HG03064 (cell line): ENCODE data around the gene JDP2.

Source experiments
- ATAC-seq: cut with Tn5 transposase; IDR thresholded peaks from one replicate; pipeline ENCODE4 v1.9.1; 2021; ENCODE audit warnings: low read depth; ENCODE audit not compliant: unreplicated experiment

The JDP2 gene

DNA sequence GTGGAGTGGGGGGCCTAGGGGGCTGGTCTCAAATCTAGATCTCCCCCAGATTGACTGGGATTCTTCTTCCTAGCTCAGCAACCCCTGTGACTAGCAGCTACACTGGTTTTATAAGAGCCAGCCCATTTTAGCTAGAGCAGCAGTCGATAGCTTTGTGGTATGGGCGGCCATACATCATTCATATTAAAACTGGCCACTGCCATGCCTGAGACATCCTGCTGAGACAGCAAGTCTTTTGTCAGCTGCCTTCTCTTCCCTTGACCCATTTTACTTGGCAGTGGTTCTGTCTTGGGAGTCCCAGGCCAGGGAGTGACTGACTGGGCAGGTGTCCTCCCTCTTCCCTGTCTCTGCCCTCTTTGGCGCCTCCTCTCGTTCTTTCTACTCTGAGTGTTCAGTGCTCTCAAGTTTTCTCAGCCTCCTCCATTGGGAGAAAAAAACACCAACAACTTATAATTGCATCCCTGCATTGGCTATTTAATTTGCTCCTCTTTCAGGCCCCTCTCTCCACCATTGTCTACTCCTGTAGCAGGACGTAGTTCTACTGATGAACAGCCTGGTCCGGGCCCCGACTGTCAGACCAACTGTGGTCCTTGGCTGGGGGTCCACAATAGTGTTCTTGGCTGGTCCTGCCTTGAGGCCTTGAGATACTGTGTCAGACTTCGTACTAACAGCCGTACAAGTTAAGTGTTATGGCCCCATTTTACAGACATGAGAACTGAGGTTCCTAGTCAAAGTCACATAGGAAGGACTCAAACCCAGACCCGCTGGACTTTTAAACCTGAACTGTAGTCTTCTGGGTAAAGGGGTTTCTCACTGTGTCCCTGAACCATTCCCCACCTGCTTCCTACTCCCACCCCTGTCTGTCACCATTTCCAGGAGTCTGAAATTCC, 18.3 kb upstream of the JDP2 start:
- ATAC-seq, result no peak

DNA sequence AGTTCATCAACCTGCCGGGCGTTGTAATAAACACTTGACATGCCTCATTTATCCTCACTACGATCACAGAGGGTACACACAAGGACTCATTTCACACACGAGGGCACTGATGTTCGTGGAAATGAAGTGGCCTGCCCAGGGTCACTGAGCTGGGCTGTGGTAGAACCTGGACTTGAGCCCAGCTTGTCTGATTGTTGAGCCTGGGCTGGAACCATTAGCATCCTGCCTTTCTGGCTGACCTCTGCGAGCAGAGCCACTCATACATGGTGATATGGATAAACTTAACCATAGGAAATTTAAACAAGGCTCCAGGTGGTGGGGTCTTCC, 16.6 kb upstream of the JDP2 start:
- ATAC-seq, result no peak

DNA sequence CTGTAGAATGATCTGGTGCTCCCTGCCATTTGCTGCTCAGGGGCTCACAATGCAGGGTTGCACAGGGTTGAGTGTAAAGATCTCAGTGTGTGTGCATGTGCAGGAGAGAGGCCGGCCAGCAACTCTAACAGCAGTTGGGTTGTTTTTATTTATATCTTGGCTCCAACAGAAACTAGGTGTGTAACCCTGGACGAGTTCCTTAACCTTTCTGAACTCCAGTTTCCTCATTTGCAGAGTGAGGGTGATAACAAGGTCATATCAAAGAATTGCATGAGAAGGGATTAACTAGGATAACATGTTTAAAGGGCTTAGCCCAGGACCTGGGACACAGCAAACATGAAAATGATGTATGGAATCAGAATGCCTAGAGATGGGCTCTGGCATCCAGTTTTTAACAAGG, 14.8 kb upstream of the JDP2 start:
- no peak for ATAC-seq

DNA sequence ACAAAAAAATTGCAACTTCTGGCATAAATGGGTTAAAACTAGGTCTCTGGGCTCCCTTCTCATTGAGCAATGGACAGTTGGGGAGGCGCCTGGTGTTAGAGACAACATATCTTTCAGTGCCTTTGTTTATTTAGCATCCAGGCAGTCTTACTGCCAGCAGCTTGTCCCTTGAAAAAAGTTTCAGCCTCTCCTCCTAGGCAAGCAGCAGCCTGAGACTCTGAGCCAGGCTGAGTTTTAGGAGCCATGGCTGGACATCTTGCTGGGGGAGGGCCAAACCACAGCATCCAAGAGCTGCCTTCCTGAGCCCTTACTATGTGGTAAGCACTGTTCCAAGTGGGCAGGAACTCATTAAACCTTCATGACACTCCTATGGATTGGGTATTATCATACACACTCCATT, 10.1 kb upstream of the JDP2 start:
- ATAC-seq, result no peak

DNA sequence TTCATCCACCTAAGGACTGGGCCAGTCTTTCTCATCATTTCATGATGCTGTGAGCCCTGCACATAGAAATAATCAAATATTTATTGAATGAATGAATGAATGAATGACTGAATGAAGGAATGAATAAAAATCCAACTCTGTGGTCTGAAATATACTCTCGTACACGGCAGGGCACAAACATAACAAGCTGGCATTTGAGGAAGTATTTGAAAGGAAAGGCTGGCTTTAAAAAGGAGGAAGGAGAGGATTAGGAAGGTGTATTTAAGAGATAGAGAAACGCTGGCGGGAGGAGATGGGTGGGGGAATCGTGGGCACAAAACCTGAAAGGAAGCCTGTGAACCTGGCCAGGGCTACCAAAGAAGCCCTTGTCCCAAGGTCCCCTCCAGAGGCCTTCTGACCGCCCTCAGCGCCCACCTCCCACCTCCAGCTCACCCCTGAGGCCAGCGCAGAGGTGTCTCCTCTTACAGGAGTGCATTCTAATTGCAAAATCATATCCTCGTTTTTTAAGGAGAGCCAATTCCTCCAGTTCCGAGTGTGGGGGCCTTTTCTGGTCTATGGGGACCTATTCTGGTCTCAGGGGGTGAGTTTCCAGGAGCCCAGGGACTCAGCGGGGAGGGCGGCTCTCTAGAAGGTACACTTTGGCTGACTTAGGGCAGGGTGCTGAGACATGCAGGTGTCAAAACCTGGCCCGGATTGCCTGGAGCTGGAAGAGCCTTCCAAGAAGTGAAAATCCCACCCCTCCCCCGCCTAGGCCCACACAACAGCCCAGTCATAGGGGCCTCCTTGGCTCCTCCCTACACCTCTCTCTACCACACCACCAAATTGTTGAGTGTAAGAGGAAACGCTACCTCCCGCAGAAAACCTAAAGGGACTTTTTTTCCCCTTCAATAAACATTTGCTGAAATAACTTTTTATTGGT, 8.7 kb upstream of the JDP2 start:
- no peak for ATAC-seq

DNA sequence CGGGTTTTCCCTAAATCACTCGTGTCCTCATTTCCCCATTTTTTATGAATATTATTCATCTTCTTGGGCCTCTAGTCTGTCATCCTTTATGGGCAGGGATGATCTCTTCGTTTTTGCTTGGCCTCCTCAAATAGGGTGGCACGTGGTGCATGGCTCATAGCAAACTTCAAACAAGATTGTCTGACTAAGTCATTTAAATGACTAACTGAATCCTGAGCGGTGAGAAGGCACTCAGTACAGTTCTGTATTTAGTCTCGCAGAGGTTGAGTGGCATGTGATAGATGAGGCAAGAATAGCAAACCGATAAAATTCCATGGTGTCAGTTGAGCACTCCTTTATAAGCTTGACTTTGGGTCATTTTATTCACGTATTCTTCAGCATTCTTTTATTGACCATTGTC, 5.7 kb upstream of the JDP2 start:
- no peak for ATAC-seq

DNA sequence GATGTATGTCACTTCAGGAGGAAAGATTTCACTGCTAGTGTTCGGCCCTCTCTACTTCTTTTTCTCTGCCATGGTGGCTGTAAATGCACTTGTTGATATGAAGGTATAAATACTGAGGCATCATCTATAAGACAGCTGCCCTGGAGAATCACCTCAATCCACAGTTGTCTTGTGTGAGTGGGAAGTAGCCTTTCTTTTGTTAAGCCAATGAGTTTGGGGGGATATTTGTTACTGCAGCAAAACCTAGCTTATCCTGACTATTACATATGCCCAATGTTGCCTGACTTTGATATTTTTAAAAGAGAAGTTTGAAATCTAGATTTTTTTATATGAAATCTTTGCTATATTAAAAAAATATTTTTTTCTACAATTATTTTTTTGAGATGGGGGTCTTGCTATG, 3.3 kb upstream of the JDP2 start:
- no peak for ATAC-seq

DNA sequence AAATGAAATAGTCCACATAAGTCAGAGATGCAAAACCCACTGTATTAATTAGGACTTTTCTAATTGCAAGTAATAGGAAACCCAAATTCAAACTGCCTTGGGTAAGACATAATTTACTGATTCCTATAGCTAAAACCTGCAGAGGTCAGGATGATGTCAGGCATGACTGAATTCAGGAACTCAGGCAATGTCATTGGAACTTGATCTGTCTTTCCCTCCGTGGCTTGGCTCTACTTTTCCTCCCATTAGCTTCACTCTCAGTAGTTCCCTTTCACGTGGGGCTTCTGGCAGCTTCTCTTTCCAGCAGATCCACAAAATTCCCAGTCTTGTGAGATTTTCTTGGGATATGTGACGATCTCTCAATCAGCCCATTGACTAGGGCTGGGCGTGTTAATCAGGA, 2.4 kb upstream of the JDP2 start:
- no peak for ATAC-seq

DNA sequence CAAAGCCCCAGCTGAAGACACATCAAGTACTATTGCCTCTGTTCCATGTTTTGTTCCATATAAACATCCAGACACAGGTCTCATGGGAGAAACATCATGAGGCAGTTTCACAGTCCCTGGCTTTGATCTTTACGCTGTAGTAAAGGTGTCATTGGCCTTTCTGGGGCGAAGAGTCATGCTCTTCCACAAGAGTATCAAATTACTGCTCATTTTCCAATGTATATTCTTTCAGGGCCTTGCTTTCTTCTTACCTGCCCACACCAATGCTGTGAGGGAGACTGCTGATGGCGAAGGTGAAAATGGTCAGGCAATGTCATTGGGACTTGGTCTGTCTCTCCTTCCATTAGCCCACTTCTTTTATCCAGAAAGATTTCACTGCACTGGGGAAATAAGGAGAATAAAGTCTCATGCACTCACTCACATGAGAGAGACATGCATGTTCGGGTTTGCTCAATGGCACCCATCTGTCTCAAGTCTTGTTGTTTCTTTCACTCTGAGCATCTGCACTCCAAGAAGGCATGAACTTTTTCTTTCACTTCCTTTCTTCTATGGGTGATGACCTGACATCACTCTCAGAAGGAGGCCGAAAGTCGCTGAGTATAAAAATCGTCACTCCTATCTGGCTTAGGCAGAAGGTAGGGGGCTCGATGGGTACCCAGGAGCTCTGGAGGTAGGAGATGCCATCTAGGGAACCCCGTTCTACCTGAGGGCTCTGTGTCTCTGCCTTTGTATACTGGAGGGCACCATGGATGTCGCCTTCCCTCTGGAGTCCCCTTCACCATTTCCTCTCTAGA, 1.3 kb upstream of the JDP2 start:
- ATAC-seq, result no peak

DNA sequence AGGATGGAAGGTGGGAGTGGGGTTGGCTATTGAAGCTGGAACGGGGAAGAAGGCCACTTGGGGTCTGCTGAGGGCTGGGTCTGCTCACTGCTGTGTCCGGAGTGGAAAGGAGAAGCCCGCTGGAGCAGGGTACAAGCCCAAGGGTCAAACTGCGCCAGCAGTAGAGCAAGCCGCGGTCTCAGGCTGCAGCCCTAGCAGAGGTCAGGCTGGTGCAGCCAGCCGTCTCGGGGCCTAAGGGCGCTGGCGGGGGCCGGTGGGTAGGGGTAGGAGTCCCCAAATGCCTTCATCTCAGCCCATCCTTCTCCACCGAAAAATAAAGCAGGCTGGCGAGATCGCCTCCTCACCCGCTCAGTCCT, 718 bp upstream of the JDP2 start:
- no peak for ATAC-seq

DNA sequence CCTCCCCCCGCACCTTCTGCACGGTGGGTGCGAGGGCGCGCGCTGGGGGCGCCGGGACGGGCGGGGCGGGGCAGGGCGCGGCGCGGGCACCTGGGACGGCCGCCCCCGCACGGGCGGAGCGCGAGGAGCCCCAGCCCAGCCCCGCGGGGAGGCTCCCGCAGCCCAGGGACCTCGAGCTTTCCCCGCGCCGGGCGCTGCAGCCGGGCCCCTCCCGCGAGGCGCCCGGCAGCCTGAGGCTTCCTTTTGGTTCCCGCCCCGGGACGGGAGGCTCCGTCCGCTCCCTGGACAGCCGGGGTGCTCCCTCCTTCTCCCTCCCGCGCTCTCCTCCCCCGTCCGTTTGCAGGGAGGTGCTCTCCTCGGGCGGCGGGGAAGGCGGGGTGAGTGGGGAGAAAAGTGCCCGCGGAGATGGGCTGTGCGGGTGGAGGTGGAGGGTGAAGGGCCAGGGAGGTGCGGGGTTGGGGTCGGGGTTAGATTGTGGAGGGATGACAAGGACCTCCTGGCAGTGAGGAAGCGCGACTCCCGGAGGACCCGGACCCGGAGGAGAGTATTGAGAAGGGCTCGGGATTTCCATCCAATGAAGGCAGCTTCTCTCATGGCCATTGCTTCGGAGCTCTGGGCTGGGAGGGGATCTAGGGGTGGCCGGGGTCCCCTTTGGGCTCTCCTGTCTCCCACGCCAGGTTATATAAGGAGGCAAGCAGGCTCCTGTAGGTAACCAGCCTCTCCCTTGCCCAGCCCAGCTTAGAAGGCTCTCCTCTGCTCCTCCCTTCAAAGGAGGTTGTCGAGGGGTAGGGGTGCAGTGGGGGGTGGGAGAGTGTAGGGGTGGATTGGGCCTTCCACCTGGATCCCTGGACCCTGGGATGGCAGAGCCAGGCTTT, 645 bp downstream of the JDP2 start:
- ATAC-seq, result no peak

DNA sequence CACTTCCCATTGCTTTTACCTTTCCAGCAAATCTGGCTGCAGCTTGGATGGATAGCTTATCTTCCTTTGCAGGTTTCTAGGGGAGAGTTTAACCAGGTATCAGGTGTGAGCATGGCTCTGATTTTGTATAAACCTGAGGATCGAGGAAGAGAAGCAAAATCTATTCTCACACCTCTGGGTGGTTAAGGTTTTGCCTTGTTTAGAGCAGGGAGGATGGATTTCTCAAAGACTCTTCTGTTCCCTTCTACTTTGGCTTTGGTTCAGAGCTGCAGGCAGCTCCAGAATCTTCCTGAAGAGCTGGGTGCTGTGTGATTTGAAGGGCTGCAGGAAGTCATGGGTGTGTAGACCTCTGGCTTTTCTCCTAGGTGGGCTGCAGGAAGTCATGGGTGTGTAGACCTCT, 1.7 kb downstream of the JDP2 start:
- no peak for ATAC-seq

DNA sequence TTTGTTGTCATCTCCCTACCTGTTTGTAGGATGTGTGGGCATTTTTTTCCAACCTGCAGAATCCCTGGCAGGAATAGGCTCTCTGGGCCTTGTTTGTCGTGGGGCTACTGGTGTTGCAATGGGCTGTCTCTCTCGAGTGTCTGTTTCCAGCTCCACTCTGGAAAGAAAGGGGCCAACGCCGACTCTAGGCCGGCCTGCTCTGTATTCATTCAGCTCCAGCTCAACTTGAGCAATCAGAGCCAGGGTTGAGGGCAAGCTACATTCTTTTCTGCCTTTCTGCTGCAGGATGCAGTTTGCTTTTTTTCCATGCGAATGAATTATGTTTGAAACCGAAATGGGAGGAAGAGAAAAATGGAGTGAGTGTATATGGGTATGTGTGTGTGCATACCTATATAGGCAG, 2.3 kb downstream of the JDP2 start:
- ATAC-seq, result no peak

DNA sequence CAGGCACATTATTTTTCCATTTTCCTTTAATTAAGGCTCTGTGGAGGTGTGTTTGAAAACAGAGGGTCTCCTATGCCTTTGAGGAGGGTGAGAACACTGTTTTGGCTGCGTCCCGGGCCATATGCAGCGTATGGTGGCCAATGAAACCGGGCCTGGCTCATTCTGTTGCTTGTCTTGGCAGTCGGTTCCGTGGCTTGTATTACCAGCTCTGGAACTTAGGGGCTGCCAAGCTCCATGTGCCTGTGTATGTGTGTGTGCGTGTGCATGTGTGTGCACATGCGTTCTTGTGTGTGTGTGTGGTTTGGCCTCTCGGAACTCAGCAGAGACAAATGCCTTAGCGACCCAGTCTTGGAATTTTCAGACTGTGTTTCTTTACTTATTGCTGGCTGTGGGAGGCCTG, 2.7 kb downstream of the JDP2 start:
- no peak for ATAC-seq

DNA sequence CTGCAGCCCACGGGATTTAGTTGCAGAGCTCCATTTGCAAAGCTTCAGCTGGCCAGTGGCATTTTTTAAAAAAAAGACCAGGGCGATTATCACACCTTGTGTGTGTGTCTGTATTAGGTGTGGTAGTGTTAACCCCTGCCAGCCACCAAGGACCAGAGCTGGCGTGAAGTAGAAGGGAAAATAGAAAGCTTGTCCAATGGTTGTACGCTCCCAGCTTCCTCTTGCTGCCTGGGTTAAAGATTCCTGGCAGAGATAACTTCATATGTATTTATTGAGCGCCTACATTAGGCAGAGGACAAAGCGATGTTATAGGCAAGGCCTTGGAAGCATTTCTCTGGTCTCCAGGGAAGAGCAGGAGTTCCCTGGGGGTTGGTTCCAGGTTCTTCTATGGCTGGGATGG, 3.2 kb downstream of the JDP2 start:
- ATAC-seq, result no peak

DNA sequence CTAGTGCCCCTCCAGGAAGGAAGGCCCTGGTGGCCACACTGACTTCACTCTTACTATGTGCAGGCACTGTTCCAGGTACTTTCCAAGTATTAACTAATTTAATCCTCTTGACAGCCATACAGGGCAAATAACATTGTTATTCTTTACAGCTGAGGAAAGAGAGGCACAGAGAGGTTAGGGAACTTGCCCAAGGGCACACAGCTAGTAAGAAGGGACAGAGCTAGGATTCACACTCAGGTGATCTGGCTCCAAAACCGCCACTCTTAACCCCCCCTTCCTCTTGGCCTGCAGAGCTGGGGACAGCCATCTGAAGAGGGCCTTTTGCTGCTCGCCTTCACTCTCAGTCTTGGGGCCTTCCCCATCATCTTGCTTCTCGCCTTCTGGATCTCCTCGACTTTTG, 4.0 kb downstream of the JDP2 start:
- no peak for ATAC-seq

DNA sequence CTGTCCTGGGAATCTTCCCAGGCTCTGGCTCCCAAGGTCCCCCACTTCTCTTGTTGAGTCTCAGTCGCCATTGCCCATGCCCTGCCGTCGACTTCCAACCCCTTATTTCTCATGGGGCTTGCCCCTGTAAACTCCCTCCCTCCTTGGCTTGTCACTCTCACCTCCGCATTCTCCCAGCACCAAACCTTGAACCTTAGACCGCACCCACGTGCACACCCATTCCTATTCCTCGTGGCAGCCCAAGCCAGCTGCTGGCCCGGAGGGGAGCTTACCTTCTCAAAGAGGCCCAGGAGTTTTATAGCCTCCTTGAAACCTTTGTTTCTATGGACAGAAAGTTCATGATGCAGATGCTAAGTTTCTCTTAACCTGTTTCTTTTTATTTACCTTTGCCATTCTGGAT, 4.6 kb downstream of the JDP2 start:
- no peak for ATAC-seq

DNA sequence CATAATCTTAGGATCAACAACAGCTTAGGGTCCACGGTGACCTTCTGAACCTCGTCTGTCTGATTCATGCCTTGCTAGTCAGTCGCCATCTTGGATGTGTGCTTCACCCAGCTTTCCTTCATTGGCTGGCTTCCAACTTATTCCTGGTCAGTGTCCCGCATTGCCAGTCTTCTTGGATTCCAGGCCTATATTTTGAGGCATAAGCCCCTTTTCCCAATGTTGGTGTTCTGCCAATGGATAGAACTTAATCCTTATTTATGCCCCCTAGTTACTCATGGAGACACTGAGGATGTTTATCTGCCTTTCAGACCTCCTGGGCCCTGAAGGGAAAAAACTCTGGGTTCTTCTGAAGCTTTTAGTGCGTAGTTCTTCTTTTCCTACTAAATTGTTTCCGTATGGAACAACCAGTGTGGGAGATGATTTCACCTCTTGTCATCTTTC, 5.8 kb downstream of the JDP2 start:
- no peak for ATAC-seq

DNA sequence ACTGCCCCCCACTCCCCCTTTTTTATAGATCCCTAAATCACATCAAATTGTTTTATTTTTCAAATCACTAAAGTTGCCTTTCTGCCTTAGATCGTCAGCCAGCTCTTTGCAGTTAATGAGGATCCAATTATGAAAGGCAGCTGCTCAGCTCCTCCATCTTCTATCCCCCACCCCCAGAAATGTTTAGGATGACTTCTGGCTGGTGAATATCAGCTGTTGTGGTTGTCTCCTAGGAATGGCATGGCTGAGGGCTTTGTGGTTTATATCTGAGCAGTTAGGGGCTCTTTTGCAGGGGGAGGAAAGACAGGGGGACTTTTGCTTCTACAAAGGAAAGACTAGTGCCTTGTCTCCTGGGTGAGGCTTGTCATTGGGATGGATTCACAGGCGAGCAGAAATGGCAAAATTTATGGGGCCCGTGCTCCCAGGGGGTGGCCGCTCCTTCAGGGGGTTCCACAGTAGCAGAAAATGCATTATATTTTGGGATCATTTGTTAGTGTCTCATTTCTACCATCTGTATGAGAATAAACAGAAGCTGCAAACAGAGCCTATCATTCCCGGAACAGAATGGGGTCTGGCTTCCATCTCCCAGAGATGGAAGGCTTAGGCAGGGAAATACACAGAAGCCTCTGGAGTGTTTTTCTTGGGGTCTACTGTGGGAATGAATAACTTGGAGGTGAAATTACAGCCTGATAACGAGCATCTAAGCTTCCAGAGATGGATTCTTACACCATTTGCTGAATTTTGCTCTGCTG, 6.5 kb downstream of the JDP2 start:
- no peak for ATAC-seq

DNA sequence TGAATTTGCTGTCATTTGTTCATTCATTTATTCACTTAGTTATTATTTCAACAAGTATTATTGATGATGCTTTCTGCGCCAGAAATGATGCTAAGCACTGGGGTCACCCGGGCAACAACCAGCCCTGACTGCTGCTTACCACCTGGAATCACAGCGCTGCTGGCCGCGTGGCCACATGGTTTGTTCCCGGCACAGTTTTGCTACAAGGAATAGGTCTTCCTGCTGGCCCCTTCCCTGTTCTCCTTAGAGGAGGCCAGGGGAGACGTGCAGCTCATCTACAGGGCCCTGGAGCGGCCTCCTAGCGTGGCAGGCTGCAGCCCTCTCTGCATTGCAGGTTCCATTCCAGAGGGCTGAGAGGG, 7.0 kb downstream of the JDP2 start:
- no peak for ATAC-seq
